ENCODE data around the gene SLC7A6OS.

Gene SLC7A6OS

GRCh38 chr16:68343137-68343536 lies 32.4 kb upstream of the SLC7A6OS start:
- DNase-seq = no peak

GRCh38 chr16:68342620-68343019 lies 31.9 kb upstream of the SLC7A6OS start:
- DNase-seq = no peak

GRCh38 chr16:68339214-68339613 lies 28.5 kb upstream of the SLC7A6OS start:
- no peak for DNase-seq

GRCh38 chr16:68338326-68339119 lies 27.8 kb upstream of the SLC7A6OS start:
- no peak for DNase-seq

- DNase-seq = no peak
Measured at GRCh38 chr16:68335175-68335574, 24.4 kb upstream of the SLC7A6OS start.

GRCh38 chr16:68332411-68333121 lies 21.8 kb upstream of the SLC7A6OS start:
- DNase-seq = peak; percentile 99

GRCh38 chr16:68331879-68332410 lies 21.2 kb upstream of the SLC7A6OS start:
- no peak for DNase-seq

- no peak for DNase-seq
Measured at GRCh38 chr16:68328860-68329390, 18.2 kb upstream of the SLC7A6OS start.

- DNase-seq = peak; percentile 48
Measured at GRCh38 chr16:68328151-68328859, 17.6 kb upstream of the SLC7A6OS start.

GRCh38 chr16:68324780-68325357 lies 14.1 kb upstream of the SLC7A6OS start:
- DNase-seq = no peak

- DNase-seq = no peak
Measured at GRCh38 chr16:68324336-68324735, 13.6 kb upstream of the SLC7A6OS start.

- DNase-seq = no peak
Measured at GRCh38 chr16:68319185-68319908, 8.6 kb upstream of the SLC7A6OS start.

- DNase-seq = no peak
Measured at GRCh38 chr16:68313116-68313515, 2.4 kb upstream of the SLC7A6OS start.

GRCh38 chr16:68310437-68310773 lies 341 bp downstream of the SLC7A6OS start:
- DNase-seq = no peak

GRCh38 chr16:68309799-68310198 lies 947 bp downstream of the SLC7A6OS start:
- no peak for DNase-seq

- DNase-seq = no peak
Measured at GRCh38 chr16:68306633-68307032, 4.1 kb downstream of the SLC7A6OS start.

GRCh38 chr16:68300734-68301459 lies 9.8 kb downstream of the SLC7A6OS start:
- peak; percentile 34 for DNase-seq

- DNase-seq = no peak
Measured at GRCh38 chr16:68299571-68300453, 10.9 kb downstream of the SLC7A6OS start.

- no peak for DNase-seq
Measured at GRCh38 chr16:68298907-68299561, 11.7 kb downstream of the SLC7A6OS start.

- no peak for DNase-seq
Measured at GRCh38 chr16:68298312-68298711, 12.4 kb downstream of the SLC7A6OS start.
